ENCODE data around the gene SLC25A5. TPM values are rescaled to one million over a fixed set of nuclear protein-coding genes. Genes with fewer than 3 reads are reported as not detected.
"Not testable (repeated sequence)": the region's sequence is repeated elsewhere in the genome, so short reads cannot be mapped to it uniquely, and the experiment has no call there.

Gene SLC25A5
- total RNA-seq, 5 donors from 2014 or later (not counting 1 experiment from before 2014, with no cell fraction given): 102 to 171 (median 116) TPM

- peaks cover 0 to 6% of the 10 kb centered on the region in 2 donors for H3K27me3 Mint-ChIP-seq
- Histone ChIP-seq H3K36me3 (ENCODE audit: control insufficient read depth in 2 of 2, extremely low read depth in 1 of 2, insufficient read depth in 1 of 2, low read length in 1 of 2) (no peaks in the 10 kb centered on the region), H3K27me3 (replicated peaks in 1 of 2; ENCODE audit: control insufficient read depth in 2 of 2, extremely low read depth in 1 of 2, insufficient read depth in 2 of 2, low read length in 1 of 2) (no peaks in the 10 kb centered on the region), H3K4me1 (ENCODE audit: control insufficient read depth in 1 of 2, extremely low read depth in 1 of 2, insufficient read depth in 2 of 2, low read length in 2 of 2) (peaks cover 0 to 11% of the 10 kb centered on the region in 2 experiments), H3K27ac (ENCODE audit: low read length) (no peak overlapping the region), H3K4me3 (ENCODE audit: control insufficient read depth in 1 of 2, extremely low read depth in 1 of 2, low read length in 1 of 2) (no peak overlapping the region), H3K9me3 (no peaks in the 10 kb centered on the region)
- WGBS (ENCODE audit: insufficient coverage): 25% methylated on average over 1 of the region's 9 CpGs
- ChIA-PET CTCF (no interaction called here), POLR2A (interaction anchor here in 1 of 2 donors (0.5 kb wide), 1 partner anchor 18 kb away, joined by 3 read pairs; no protein-coding TSS in a partner anchor)
- H3K9me3 Mint-ChIP-seq: no peaks in the 10 kb centered on the region
- H3K36me3 Mint-ChIP-seq: peaks cover 9% of the 10 kb centered on the region
- peak overlapping the region; percentile 39 to 57 for H3K27ac Mint-ChIP-seq
- ATAC-seq (replicated peaks in 1 of 4) (peak; percentile 43 to 64 (median 50)), DNase-seq (peak in 10 of 35 experiments; percentile 0 to 23 (median 6))
- H3K4me1 Mint-ChIP-seq: peaks cover 12 to 13% (median 13%) of the 10 kb centered on the region in 3 donors
- peak overlapping the region in 1 of 3 donors; percentile 47 for H3K4me3 Mint-ChIP-seq
Observed at GRCh38 chrX:119427024-119427794, 41.0 kb upstream of the SLC25A5 start.

GRCh38 chrX:119427795-119428185, 40.5 kb upstream of the SLC25A5 start:
- H3K9me3 Mint-ChIP-seq: no peaks in the 10 kb centered on the region
- CTCF ChIA-PET: no interaction called here

GRCh38 chrX:119429471-119429870, 38.8 kb upstream of the SLC25A5 start:
- no CpG with 5 or more reads among the region's 4 CpGs for WGBS (ENCODE audit: insufficient coverage)
- Mint-ChIP-seq H3K4me1 (peaks cover 12 to 17% (median 13%) of the 10 kb centered on the region in 3 donors), H3K9me3 (peaks cover 0 to 9% (median 2%) of the 10 kb centered on the region in 3 donors), H3K27me3 (peaks cover 0 to 4% of the 10 kb centered on the region in 2 donors), H3K36me3 (peaks cover 17% of the 10 kb centered on the region), H3K27ac (no peak overlapping the region), H3K4me3 (no peak overlapping the region)
- Histone ChIP-seq H3K36me3 (ENCODE audit: control insufficient read depth in 2 of 2, extremely low read depth in 1 of 2, insufficient read depth in 1 of 2, low read length in 1 of 2) (no peaks in the 10 kb centered on the region), H3K4me1 (ENCODE audit: control insufficient read depth in 1 of 2, extremely low read depth in 1 of 2, insufficient read depth in 2 of 2, low read length in 2 of 2) (peaks cover 0 to 11% of the 10 kb centered on the region in 2 experiments), H3K9me3 (no peaks in the 10 kb centered on the region), H3K4me3 (ENCODE audit: control insufficient read depth in 1 of 2, extremely low read depth in 1 of 2, low read length in 1 of 2) (no peak overlapping the region), H3K27me3 (replicated peaks in 1 of 2; ENCODE audit: control insufficient read depth in 2 of 2, extremely low read depth in 1 of 2, insufficient read depth in 2 of 2, low read length in 1 of 2) (no peaks in the 10 kb centered on the region), H3K27ac (ENCODE audit: low read length) (no peak overlapping the region)
- POLR2A ChIA-PET: no interaction called here
- ATAC-seq (replicated peaks in 1 of 4) (no peak), DNase-seq (no peak)
- CTCF ChIA-PET: no interaction called here

More at GRCh38 chrX:119427795-119428185, 40.5 kb upstream of the SLC25A5 start:
- Histone ChIP-seq H3K9me3 (no peaks in the 10 kb centered on the region), H3K4me3 (ENCODE audit: control insufficient read depth in 1 of 2, extremely low read depth in 1 of 2, low read length in 1 of 2) (no peak overlapping the region), H3K27ac (ENCODE audit: low read length) (no peak overlapping the region), H3K27me3 (replicated peaks in 1 of 2; ENCODE audit: control insufficient read depth in 2 of 2, extremely low read depth in 1 of 2, insufficient read depth in 2 of 2, low read length in 1 of 2) (no peaks in the 10 kb centered on the region), H3K36me3 (ENCODE audit: control insufficient read depth in 2 of 2, extremely low read depth in 1 of 2, insufficient read depth in 1 of 2, low read length in 1 of 2) (no peaks in the 10 kb centered on the region), H3K4me1 (ENCODE audit: control insufficient read depth in 1 of 2, extremely low read depth in 1 of 2, insufficient read depth in 2 of 2, low read length in 2 of 2) (peaks cover 0 to 11% of the 10 kb centered on the region in 2 experiments)
- Mint-ChIP-seq H3K36me3 (peaks cover 7% of the 10 kb centered on the region), H3K27ac (peak overlapping the region in 1 of 2 donors; percentile 13), H3K27me3 (peaks cover 0 to 4% of the 10 kb centered on the region in 2 donors), H3K4me1 (peaks cover 12 to 13% (median 13%) of the 10 kb centered on the region in 3 donors), H3K4me3 (peak overlapping the region in 1 of 3 donors; percentile 47)
- POLR2A ChIA-PET: no interaction called here
- no peak for ATAC-seq (replicated peaks in 1 of 4)
- no peak for DNase-seq
- no CpG with 5 or more reads among the region's 4 CpGs for WGBS (ENCODE audit: insufficient coverage)

- H3K4me1 ChIP-seq (ENCODE audit: control insufficient read depth in 1 of 2, extremely low read depth in 1 of 2, insufficient read depth in 2 of 2, low read length in 2 of 2); H3K4me3 Mint-ChIP-seq; DNase-seq; H3K4me3 ChIP-seq (ENCODE audit: control insufficient read depth in 1 of 2, extremely low read depth in 1 of 2, low read length in 1 of 2); H3K9me3 Mint-ChIP-seq; H3K27ac ChIP-seq (ENCODE audit: low read length); H3K36me3 Mint-ChIP-seq; H3K9me3 ChIP-seq; POLR2A ChIA-PET; H3K4me1 Mint-ChIP-seq; H3K27me3 ChIP-seq (replicated peaks in 1 of 2; ENCODE audit: control insufficient read depth in 2 of 2, extremely low read depth in 1 of 2, insufficient read depth in 2 of 2, low read length in 1 of 2); CTCF ChIA-PET; H3K27ac Mint-ChIP-seq; ATAC-seq (replicated peaks in 1 of 4); H3K36me3 ChIP-seq (ENCODE audit: control insufficient read depth in 2 of 2, extremely low read depth in 1 of 2, insufficient read depth in 1 of 2, low read length in 1 of 2); H3K27me3 Mint-ChIP-seq: not testable (repeated sequence)
- WGBS (ENCODE audit: insufficient coverage): no CpG with 5 or more reads among the region's 17 CpGs
Observed at GRCh38 chrX:119441295-119441694, 26.9 kb upstream of the SLC25A5 start.

GRCh38 chrX:119442286-119442685, 26.0 kb upstream of the SLC25A5 start:
- no peak overlapping the region for H3K27ac Mint-ChIP-seq
- Histone ChIP-seq H3K27ac (ENCODE audit: low read length) (no peak overlapping the region), H3K9me3 (no peaks in the 10 kb centered on the region), H3K4me1 (ENCODE audit: control insufficient read depth in 1 of 2, extremely low read depth in 1 of 2, insufficient read depth in 2 of 2, low read length in 2 of 2) (no peaks in the 10 kb centered on the region), H3K4me3 (ENCODE audit: control insufficient read depth in 1 of 2, extremely low read depth in 1 of 2, low read length in 1 of 2) (no peak overlapping the region), H3K27me3 (replicated peaks in 1 of 2; ENCODE audit: control insufficient read depth in 2 of 2, extremely low read depth in 1 of 2, insufficient read depth in 2 of 2, low read length in 1 of 2) (no peaks in the 10 kb centered on the region), H3K36me3 (ENCODE audit: control insufficient read depth in 2 of 2, extremely low read depth in 1 of 2, insufficient read depth in 1 of 2, low read length in 1 of 2) (no peaks in the 10 kb centered on the region)
- H3K9me3 Mint-ChIP-seq: no peaks in the 10 kb centered on the region
- H3K4me3 Mint-ChIP-seq: no peak overlapping the region
- POLR2A ChIA-PET: no interaction called here
- ATAC-seq (replicated peaks in 1 of 4) (no peak), DNase-seq (no peak)
- no peaks in the 10 kb centered on the region for H3K36me3 Mint-ChIP-seq
- no peaks in the 10 kb centered on the region for H3K4me1 Mint-ChIP-seq
- peaks cover 0 to 6% of the 10 kb centered on the region in 2 donors for H3K27me3 Mint-ChIP-seq
- WGBS (ENCODE audit: insufficient coverage): no CpG with 5 or more reads among the region's 2 CpGs
- CTCF ChIA-PET: no interaction called here

- Histone ChIP-seq H3K4me1 (ENCODE audit: control insufficient read depth in 1 of 2, extremely low read depth in 1 of 2, insufficient read depth in 2 of 2, low read length in 2 of 2) (no peaks in the 10 kb centered on the region), H3K9me3 (no peaks in the 10 kb centered on the region), H3K27me3 (replicated peaks in 1 of 2; ENCODE audit: control insufficient read depth in 2 of 2, extremely low read depth in 1 of 2, insufficient read depth in 2 of 2, low read length in 1 of 2) (no peaks in the 10 kb centered on the region), H3K27ac (ENCODE audit: low read length) (no peak overlapping the region), H3K36me3 (ENCODE audit: control insufficient read depth in 2 of 2, extremely low read depth in 1 of 2, insufficient read depth in 1 of 2, low read length in 1 of 2) (no peaks in the 10 kb centered on the region), H3K4me3 (ENCODE audit: control insufficient read depth in 1 of 2, extremely low read depth in 1 of 2, low read length in 1 of 2) (no peak overlapping the region)
- ChIA-PET POLR2A (no interaction called here), CTCF (no interaction called here)
- ATAC-seq (replicated peaks in 1 of 4) (no peak), DNase-seq (no peak)
- no peaks in the 10 kb centered on the region for H3K9me3 Mint-ChIP-seq
- whole genome bisulfite sequencing (ENCODE audit: insufficient coverage): 67% methylated on average over 1 of the region's 4 CpGs
- peaks cover 16% of the 10 kb centered on the region for H3K36me3 Mint-ChIP-seq
- H3K4me1 Mint-ChIP-seq: no peaks in the 10 kb centered on the region
- peaks cover 0 to 6% of the 10 kb centered on the region in 2 donors for H3K27me3 Mint-ChIP-seq
- no peak overlapping the region for H3K27ac Mint-ChIP-seq
- no peak overlapping the region for H3K4me3 Mint-ChIP-seq
Observed at GRCh38 chrX:119453202-119453601, 15.0 kb upstream of the SLC25A5 start.
